Calu3 (cell line): Measurements from ENCODE around the gene RAB11FIP4. TPM values are rescaled to one million over a fixed set of nuclear protein-coding genes. Genes with fewer than 3 reads are reported as not detected.

Source experiments
- BruUV-seq: library from RNA; stranded (reverse); fragments of 400-500 nt; replicated peaks from 2 replicates; lab custom pipeline; 2021; lab: Mats Ljungman, UMichigan
- CTCF ChIA-PET: fragments of 300-600 bp; sonication (Branson Sonifier 250); formaldehyde crosslinking; loops from one replicate; lab custom pipeline; 2022; ENCODE audit warnings: antibody characterized with exemption; lab: Charles Lee
- DNase-seq: peaks from one replicate; pipeline ENCODE4 v3.0.0; 2022
- H3K27ac Mint-ChIP-seq: one replicate; pipeline ENCODE4 v1.8.0; 2022; ENCODE audit warnings: mixed read lengths; ENCODE audit not compliant: unreplicated experiment
- H3K27me3 Mint-ChIP-seq: one replicate; pipeline ENCODE4 v1.8.0; 2022; ENCODE audit warnings: mixed read lengths; ENCODE audit not compliant: unreplicated experiment
- H3K36me3 Mint-ChIP-seq: one replicate; pipeline ENCODE4 v1.8.0; 2022; ENCODE audit warnings: mild to moderate bottlenecking, moderate library complexity, mixed read lengths; ENCODE audit not compliant: insufficient read depth, unreplicated experiment
- H3K4me1 Mint-ChIP-seq: one replicate; pipeline ENCODE4 v1.8.0; 2022; ENCODE audit warnings: mild to moderate bottlenecking, low read depth, mixed read lengths; ENCODE audit not compliant: unreplicated experiment
- H3K4me3 Mint-ChIP-seq: one replicate; pipeline ENCODE4 v1.8.0; 2022; ENCODE audit warnings: mild to moderate bottlenecking, low read depth, moderate library complexity, mixed read lengths; ENCODE audit not compliant: unreplicated experiment
- H3K9me3 Mint-ChIP-seq: one replicate; pipeline ENCODE4 v1.8.0; 2022; ENCODE audit warnings: low read depth, mixed read lengths; ENCODE audit not compliant: unreplicated experiment
- CTCF ChIP-seq: fragments of 200-600 bp; IDR thresholded peaks from one replicate; pipeline ENCODE4 v1.8.0; 2022; ENCODE audit warnings: antibody characterized with exemption; ENCODE audit not compliant: unreplicated experiment
- intact Hi-C: fragments of 100-400 bp; cut with micrococcal nuclease; formaldehyde crosslinking; loops from one replicate; pipeline ENCODE4 v1.10.0; 2022; ENCODE audit not compliant: unreplicated experiment
- total RNA-seq: library from RNA; stranded (reverse); gene quantifications from 2 replicates; pipeline ENCODE4 v1.2.3, GENCODE V29; 2022

Gene RAB11FIP4
- total RNA-seq, 1 experiment from 2014 or later, result 27.9 TPM

DNA sequence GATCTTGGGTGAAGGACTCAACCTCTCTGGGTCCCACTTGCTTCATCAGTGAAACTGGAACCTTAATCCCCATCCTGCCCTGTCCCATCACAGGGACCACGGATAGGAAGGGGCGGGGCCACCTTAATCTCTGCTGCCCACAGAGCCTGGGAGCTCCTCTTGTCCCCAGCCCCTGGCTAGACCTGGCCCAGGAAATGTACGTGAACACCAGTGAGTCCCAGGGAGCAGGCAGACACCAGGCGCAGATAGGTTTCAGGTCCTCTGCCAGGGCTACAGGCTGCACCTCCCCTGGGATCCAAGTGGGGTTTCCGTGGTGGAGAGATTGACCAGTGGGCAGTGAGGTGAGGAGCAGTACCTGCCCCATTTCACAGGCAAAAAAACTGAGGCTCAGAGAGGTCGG, 21.0 kb downstream of the RAB11FIP4 start:
- TF ChIP-seq CTCF, result no peak
- peaks cover 83% of the 10 kb centered on the region for H3K27me3 Mint-ChIP-seq
- BruUV-seq, result no TSS peak
- H3K36me3 Mint-ChIP-seq, result no peaks in the 10 kb centered on the region
- no peak for DNase-seq
- no peak overlapping the region for H3K4me3 Mint-ChIP-seq
- H3K4me1 Mint-ChIP-seq, result no peaks in the 10 kb centered on the region
- H3K27ac Mint-ChIP-seq, result no peak overlapping the region
- no peaks in the 10 kb centered on the region for H3K9me3 Mint-ChIP-seq
- intact Hi-C loops, result no loop called here
- CTCF ChIA-PET, result no interaction called here

GRCh38 chr17:31413081-31413799, 21.8 kb downstream of the RAB11FIP4 start:
- H3K4me3 Mint-ChIP-seq, result no peak overlapping the region
- peaks cover 75% of the 10 kb centered on the region for H3K27me3 Mint-ChIP-seq
- intact Hi-C loops, result no loop called here
- H3K4me1 Mint-ChIP-seq, result no peaks in the 10 kb centered on the region
- no peaks in the 10 kb centered on the region for H3K36me3 Mint-ChIP-seq
- BruUV-seq, result no TSS peak
- CTCF ChIA-PET, result no interaction called here
- no peak overlapping the region for H3K27ac Mint-ChIP-seq
- H3K9me3 Mint-ChIP-seq, result no peaks in the 10 kb centered on the region
- TF ChIP-seq CTCF, result no peak
- DNase-seq, result no peak

GRCh38 chr17:31413874-31414549, 22.5 kb downstream of the RAB11FIP4 start:
- Mint-ChIP-seq H3K4me3 (no peak overlapping the region), H3K36me3 (no peaks in the 10 kb centered on the region), H3K9me3 (no peaks in the 10 kb centered on the region), H3K27me3 (peaks cover 68% of the 10 kb centered on the region), H3K27ac (no peak overlapping the region), H3K4me1 (no peaks in the 10 kb centered on the region)
- no peak for TF ChIP-seq CTCF
- DNase-seq, result no peak
- CTCF ChIA-PET, result no interaction called here
- intact Hi-C loops, result no loop called here
- BruUV-seq, result no TSS peak

GRCh38 chr17:31414550-31414918, 23.1 kb downstream of the RAB11FIP4 start:
- no peaks in the 10 kb centered on the region for H3K36me3 Mint-ChIP-seq
- no TSS peak for BruUV-seq
- no peaks in the 10 kb centered on the region for H3K4me1 Mint-ChIP-seq
- no peak overlapping the region for H3K27ac Mint-ChIP-seq
- H3K27me3 Mint-ChIP-seq, result peaks cover 62% of the 10 kb centered on the region
- no peak for TF ChIP-seq CTCF
- CTCF ChIA-PET, result no interaction called here
- no peaks in the 10 kb centered on the region for H3K9me3 Mint-ChIP-seq
- DNase-seq, result no peak
- no peak overlapping the region for H3K4me3 Mint-ChIP-seq
- intact Hi-C loops, result no loop called here
